22Rv1 (cell line): ENCODE measurements around the gene GCLC.

ENCODE experiments used
- ZFX ChIP-seq: fragments of 450-650 bp; IDR thresholded peaks from 2 replicates; pipeline ENCODE4 v1.6.1; 2017; ENCODE audit warnings: antibody characterized with exemption, borderline replicate concordance
- TF ChIP-seq, protein P1 (sequence below): fragments of 450-650 bp; IDR thresholded peaks from 2 replicates; pipeline ENCODE4 v1.5.1; 2017; ENCODE audit warnings: mild to moderate bottlenecking

DNA sequence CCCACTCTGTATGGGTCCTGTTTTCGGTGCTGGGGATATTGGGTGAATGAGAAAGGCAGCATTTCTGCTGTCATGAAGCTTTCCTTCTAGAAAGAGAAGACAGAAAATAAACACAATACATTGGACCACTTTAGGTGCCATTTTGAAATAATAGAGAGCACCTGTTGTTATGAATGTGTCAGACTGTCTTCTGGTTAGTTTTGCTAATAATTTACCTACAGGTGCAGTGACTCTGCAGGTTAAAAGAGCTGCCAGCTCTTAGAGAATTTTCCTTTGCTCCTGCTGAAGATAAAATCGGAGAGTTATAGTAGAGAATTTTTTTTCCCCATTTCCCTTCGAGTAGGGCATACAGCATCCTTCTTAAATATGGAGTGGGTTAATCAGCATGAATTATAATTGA, 21.9 kb upstream of the GCLC start:
- TF ChIP-seq, protein P1, sequence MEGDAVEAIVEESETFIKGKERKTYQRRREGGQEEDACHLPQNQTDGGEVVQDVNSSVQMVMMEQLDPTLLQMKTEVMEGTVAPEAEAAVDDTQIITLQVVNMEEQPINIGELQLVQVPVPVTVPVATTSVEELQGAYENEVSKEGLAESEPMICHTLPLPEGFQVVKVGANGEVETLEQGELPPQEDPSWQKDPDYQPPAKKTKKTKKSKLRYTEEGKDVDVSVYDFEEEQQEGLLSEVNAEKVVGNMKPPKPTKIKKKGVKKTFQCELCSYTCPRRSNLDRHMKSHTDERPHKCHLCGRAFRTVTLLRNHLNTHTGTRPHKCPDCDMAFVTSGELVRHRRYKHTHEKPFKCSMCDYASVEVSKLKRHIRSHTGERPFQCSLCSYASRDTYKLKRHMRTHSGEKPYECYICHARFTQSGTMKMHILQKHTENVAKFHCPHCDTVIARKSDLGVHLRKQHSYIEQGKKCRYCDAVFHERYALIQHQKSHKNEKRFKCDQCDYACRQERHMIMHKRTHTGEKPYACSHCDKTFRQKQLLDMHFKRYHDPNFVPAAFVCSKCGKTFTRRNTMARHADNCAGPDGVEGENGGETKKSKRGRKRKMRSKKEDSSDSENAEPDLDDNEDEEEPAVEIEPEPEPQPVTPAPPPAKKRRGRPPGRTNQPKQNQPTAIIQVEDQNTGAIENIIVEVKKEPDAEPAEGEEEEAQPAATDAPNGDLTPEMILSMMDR, result no peak
- TF ChIP-seq ZFX, result no peak
